Activated naive CD4-positive, alpha-beta T cell treated with anti-CD3 and anti-CD28 coated beads, Interleukin-2, amount 10 ng/mL, durations not matched to agents 7 days and 5 days (primary cell): Measurements from ENCODE around the gene ANKRD16.
A peak's percentile ranks its signal among the peaks of the same experiment; 100 is the strongest.
"Not testable (repeated sequence)": the region's sequence is repeated elsewhere in the genome, so short reads cannot be mapped to it uniquely, and the experiment has no call there.

Source experiments
- CTCF ChIA-PET: fragments of 350-600 bp; sonication (Branson Sonifier 250); formaldehyde crosslinking; loops from one replicate; lab custom pipeline; 2021; ENCODE audit warnings: antibody characterized with exemption; lab: Charles Lee
- DNase-seq: peaks from one replicate; pipeline ENCODE4 v3.0.0-alpha.2; 2020
- H3K27ac Mint-ChIP-seq: one replicate; pipeline ENCODE4 v1.8.0; 2021; ENCODE audit warnings: mild to moderate bottlenecking, moderate library complexity, mixed read lengths
- H3K27me3 Mint-ChIP-seq: one replicate; pipeline ENCODE4 v1.8.0; 2021; ENCODE audit warnings: mild to moderate bottlenecking, mixed read lengths
- H3K36me3 Mint-ChIP-seq: one replicate; pipeline ENCODE4 v1.8.0; 2021; ENCODE audit warnings: mixed read lengths
- H3K4me1 Mint-ChIP-seq: one replicate; pipeline ENCODE4 v1.8.0; 2021; ENCODE audit warnings: mixed read lengths
- H3K4me3 Mint-ChIP-seq: one replicate; pipeline ENCODE4 v1.8.0; 2021; ENCODE audit warnings: mild to moderate bottlenecking, moderate library complexity, mixed read lengths
- H3K9me3 Mint-ChIP-seq: one replicate; pipeline ENCODE4 v1.8.0; 2021; ENCODE audit warnings: mixed read lengths

The ANKRD16 gene

DNA sequence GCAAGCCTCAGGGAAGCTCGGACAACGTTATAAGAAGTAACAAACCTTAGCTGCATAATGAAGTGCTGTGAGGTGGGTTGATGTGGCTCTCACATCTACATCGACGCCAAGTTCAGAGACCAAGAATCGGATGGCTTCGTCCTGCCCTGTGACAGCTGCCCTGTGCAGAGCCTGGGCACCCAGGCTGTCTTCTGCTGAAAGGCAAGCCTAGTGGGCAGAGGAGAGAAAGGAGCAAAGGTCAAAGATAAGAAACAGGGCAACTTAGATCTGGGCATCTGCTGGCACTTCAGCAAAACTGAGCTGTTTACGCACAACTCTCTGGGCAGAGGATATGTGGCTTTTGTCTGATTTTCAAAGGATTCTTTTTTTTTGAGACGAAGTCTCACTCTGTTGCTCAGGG is 6.7 kb downstream of the ANKRD16 start:
- peaks cover 8% of the 10 kb centered on the region for H3K4me1 Mint-ChIP-seq
- H3K27ac Mint-ChIP-seq: no peak overlapping the region
- H3K9me3 Mint-ChIP-seq: no peaks in the 10 kb centered on the region
- H3K36me3 Mint-ChIP-seq: peaks cover 38% of the 10 kb centered on the region
- no peak for DNase-seq
- CTCF ChIA-PET: interaction anchor here (0.6 kb wide), 1 partner anchor 9 kb away, joined by 3 read pairs; no protein-coding TSS in a partner anchor
- no peak overlapping the region for H3K4me3 Mint-ChIP-seq
- no peaks in the 10 kb centered on the region for H3K27me3 Mint-ChIP-seq

DNA sequence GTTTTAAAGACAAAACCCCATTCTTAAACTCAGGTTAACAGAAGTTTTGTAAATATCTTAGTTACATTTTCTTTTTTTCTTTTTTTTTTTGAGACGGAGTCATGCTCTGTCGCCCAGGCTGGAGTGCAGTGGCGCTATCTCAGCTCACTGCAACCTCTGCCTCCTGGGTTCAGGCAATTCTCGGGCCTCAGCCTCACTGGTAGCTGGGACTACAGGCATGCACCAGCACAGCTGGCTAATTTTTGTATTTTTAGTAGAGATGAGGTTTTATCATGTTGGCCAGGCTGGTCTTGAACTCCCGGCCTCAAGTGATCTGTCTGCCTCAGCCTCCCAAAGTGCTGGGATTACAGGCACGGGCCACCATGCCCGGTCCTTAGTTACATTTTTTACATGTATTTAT is 12.7 kb downstream of the ANKRD16 start:
- H3K4me1 Mint-ChIP-seq, H3K27ac Mint-ChIP-seq, H3K9me3 Mint-ChIP-seq, H3K4me3 Mint-ChIP-seq, DNase-seq, H3K27me3 Mint-ChIP-seq: not testable (repeated sequence)
- CTCF ChIA-PET: interaction anchor here (2.1 kb wide), 1 partner anchor 11 kb away, joined by 5 read pairs; no protein-coding TSS in a partner anchor
- H3K36me3 Mint-ChIP-seq: peaks cover 17% of the 10 kb centered on the region

DNA sequence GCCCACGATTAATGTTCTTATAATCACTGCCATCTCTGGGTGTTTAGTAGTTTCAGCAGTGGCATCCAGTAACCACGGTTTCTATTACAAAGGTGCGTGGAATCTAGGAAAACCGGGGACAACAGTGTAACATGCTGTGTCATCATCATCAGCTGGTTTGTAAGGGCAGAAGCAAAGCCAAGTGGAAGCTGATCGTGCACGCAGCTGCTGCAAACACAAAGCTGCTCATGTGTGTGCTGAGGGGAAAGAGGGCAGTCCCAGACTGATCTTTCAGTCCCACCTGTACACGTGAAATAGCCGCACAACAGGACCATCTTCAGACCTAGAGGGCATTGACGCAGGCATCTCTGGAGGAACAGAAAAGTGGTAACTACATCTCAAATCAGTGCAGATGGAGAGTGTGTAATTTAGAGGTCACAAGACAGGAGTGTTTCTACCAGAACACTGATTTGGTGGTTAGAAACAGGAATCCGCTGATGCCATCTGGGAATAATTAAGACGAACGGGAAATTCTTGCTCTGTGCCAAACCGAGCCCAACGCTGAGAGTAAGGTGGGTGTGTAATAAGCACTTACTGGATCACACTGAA is 13.4 kb downstream of the ANKRD16 start:
- H3K27ac Mint-ChIP-seq: no peak overlapping the region

DNA sequence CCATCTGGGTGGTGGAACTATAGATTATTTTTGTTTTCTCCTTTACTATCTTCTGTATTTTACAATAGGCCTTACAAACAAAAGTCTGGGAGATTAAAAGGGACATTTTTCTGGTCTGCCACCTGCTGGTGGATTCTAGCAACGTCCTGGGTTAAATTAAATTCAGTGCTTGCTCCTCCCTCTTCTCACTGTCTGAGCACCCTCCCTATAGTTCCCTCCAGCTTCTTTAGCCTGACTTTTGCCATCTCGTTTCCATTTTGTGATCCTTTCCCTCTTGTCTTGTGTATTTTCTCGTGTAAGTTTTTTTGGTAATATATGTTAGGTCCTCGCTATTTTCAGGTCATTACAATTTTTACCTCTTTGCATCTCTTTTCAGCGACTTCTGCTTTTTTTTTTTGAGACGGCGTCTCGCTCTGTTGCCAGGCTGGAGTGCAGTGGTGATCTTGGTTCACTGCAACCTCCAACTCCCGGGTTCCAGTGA is 16.1 kb downstream of the ANKRD16 start:
- Mint-ChIP-seq H3K36me3 (peaks cover 8% of the 10 kb centered on the region), H3K4me3 (peak overlapping the region; percentile 32), H3K27ac (no peak overlapping the region), H3K9me3 (peaks cover 2% of the 10 kb centered on the region), H3K27me3 (no peaks in the 10 kb centered on the region), H3K4me1 (peaks cover 3% of the 10 kb centered on the region)
- CTCF ChIA-PET: interaction anchor here (0.7 to 2.3 kb wide), 9 partner anchors 10 to 1024 kb away, joined by 3 to 12 read pairs (median 4); no protein-coding TSS in a partner anchor
- peak; percentile 76 for DNase-seq

More for the DNA sequence above, 13.4 kb downstream of the ANKRD16 start:
- Mint-ChIP-seq H3K4me1 (peaks cover 3% of the 10 kb centered on the region), H3K9me3 (no peaks in the 10 kb centered on the region), H3K4me3 (no peak overlapping the region), H3K27me3 (no peaks in the 10 kb centered on the region), H3K36me3 (peaks cover 15% of the 10 kb centered on the region)
- CTCF ChIA-PET: interaction anchor here (2.1 kb wide), 1 partner anchor 11 kb away, joined by 5 read pairs; no protein-coding TSS in a partner anchor
- no peak for DNase-seq

DNA sequence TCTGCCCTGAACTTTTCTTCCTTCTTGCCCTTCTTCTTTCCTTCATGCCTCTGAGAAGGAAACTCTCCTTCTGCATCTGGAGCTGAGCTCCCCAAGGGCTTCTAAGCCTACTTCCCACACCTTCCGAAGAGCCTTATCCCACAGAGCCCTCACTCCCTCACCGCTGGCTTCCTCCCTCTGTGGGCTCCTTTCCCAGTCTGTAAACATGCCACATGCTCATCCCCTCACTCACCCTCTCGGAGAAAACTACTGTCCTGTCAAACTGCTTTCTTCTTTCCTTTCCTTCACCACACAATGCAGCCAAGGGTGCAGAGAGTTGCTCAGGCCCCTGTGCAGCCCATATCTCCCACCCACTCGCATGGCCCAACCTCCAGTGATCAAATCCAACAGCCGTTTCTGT is 18.1 kb downstream of the ANKRD16 start:
- H3K36me3 Mint-ChIP-seq: no peaks in the 10 kb centered on the region
- peaks cover 4% of the 10 kb centered on the region for H3K27me3 Mint-ChIP-seq
- peaks cover 5% of the 10 kb centered on the region for H3K9me3 Mint-ChIP-seq
- no peak overlapping the region for H3K4me3 Mint-ChIP-seq
- no peak overlapping the region for H3K27ac Mint-ChIP-seq
- DNase-seq: no peak
- H3K4me1 Mint-ChIP-seq: peaks cover 6% of the 10 kb centered on the region
- CTCF ChIA-PET: interaction anchor here (0.7 kb wide), 1 partner anchor 1021 kb away, joined by 4 read pairs; no protein-coding TSS in a partner anchor

DNA sequence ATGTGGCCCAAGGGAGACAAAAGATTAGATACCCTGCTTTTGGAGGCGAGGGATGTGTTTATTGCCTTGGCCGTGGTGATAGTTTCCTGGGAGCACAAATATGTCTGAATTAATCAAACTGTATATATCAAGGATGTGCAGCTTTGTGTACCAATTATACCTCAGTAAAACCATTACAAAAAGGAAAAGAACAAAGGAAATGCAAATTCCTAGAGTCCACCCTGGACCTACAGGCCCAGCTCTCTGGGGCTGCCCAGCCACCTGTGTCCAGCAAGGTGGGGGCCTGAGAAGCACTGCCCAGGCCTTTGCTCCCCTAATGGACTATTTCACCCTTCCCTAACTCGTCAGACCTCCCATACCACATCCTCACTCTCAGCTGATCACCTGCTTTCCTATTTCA is 20.5 kb downstream of the ANKRD16 start:
- no peak for DNase-seq
- H3K4me1 Mint-ChIP-seq: peaks cover 10% of the 10 kb centered on the region
- H3K27me3 Mint-ChIP-seq: peaks cover 4% of the 10 kb centered on the region
- no peak overlapping the region for H3K4me3 Mint-ChIP-seq
- H3K27ac Mint-ChIP-seq: no peak overlapping the region
- H3K36me3 Mint-ChIP-seq: no peaks in the 10 kb centered on the region
- CTCF ChIA-PET: no interaction called here
- peaks cover 5% of the 10 kb centered on the region for H3K9me3 Mint-ChIP-seq

DNA sequence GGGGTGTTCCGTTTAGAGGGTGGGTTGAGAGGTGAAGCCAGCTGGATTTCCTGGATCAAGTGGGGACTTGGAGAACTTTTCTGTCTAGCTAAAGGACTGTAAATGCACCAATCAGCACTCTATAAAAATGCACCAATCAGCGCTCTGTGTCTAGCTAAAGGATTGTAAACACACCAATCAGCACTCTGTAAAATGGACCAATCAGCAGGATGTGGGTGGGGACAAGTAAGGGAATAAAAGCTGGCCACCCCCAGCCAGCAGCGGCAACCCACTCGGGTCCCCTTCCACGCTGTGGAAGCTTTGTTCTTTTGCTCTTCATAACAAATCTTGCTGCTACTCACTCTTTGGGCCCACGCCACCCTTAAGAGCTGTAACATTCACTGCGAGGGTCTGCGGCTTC is 21.3 kb downstream of the ANKRD16 start:
- H3K9me3 Mint-ChIP-seq, H3K4me3 Mint-ChIP-seq, H3K36me3 Mint-ChIP-seq, H3K27ac Mint-ChIP-seq, H3K27me3 Mint-ChIP-seq, DNase-seq, H3K4me1 Mint-ChIP-seq, CTCF ChIA-PET: not testable (repeated sequence)

DNA sequence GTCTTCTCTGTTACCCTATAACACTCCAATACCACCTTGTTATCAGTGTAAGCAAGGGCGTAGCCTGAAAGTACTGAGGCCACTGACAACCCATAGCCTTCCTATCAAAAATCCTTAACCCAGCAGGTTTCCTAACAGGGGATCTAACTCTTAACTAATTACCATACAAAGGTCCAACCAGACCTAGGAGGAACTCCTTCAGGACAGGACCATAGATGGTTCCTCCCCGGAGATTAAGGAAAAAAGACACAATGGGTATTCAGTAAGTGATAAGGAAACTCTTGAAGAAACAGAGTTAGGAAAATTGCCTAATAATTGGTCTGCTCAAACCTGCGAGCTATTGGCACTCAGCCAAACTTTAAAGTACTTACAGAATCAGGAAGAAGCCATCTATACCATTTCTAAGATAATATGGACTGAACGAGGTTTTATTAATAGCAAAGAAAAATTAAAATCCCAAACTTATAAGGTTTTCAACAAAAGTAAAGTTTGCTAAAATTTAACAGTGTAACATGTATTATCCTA is 22.5 kb downstream of the ANKRD16 start:
- CTCF ChIA-PET, DNase-seq, H3K36me3 Mint-ChIP-seq, H3K27ac Mint-ChIP-seq, H3K4me3 Mint-ChIP-seq, H3K4me1 Mint-ChIP-seq, H3K27me3 Mint-ChIP-seq, H3K9me3 Mint-ChIP-seq: not testable (repeated sequence)

DNA sequence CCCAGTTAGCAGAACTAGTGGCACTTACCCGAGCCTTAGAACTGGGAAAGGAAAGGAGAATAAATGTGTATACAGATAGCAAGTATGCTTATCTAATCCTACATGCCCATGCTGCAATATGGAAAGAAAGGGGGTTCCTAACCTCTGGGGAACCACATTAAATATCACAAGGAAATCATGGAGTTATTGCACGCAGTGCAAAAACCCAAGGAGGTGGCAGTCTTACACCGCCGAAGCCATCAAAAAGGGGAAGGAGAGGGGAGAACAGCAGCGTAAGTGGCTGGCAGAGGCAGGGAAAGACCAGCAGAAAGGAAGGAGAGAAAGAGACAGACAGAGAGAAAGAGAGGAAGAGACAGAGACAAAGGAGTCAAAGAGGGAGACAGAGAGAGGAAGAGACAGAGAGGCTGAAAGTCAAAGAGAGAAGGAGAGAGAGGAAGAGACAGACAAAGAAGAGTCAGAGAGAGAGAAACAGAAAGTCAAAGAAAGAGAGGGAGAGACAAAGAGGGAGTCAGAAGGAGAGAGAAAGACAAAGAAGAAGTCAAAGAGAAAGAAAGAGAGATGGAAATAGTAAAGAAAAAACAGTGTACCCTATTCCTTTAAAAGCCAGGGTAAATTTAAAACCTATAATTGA is 23.1 kb downstream of the ANKRD16 start:
- H3K4me3 Mint-ChIP-seq, DNase-seq, H3K27me3 Mint-ChIP-seq, H3K27ac Mint-ChIP-seq, H3K4me1 Mint-ChIP-seq, H3K36me3 Mint-ChIP-seq, H3K9me3 Mint-ChIP-seq, CTCF ChIA-PET: not testable (repeated sequence)

DNA sequence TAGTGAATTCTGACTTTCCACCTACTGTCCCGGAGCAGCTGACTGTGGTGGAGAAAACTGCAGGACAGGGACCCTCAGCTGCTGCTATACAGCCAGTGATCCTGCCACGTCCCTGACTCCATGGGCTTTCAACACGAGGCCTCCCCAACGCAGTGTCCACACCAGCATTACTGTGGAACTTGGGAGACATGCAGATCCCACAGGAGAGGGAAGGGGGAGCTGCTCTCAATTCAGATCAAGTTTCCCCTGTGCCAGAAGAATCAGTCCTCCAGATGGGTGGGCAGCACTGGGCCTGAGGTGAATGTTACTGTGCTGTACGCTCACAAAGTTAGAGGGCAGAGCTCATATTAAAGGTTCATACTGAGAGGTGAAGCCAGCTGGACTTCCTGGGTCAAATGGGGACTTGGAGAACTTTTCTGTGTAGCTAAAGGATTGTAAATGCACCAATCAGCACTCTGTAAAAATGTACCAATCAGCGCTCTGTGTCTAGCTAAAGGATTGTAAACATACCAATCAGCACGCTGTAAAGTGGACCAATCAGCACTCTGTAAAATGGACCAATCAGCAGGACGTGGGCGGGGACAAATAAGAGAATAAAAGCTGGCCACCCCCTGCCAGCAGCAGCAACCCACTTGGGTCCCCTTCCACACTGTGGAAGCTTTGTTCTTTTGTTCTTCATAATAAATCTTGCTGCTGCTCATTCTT is 26.6 kb downstream of the ANKRD16 start:
- H3K4me1 Mint-ChIP-seq, H3K4me3 Mint-ChIP-seq, H3K27me3 Mint-ChIP-seq, CTCF ChIA-PET, H3K9me3 Mint-ChIP-seq, DNase-seq, H3K27ac Mint-ChIP-seq, H3K36me3 Mint-ChIP-seq: not testable (repeated sequence)

DNA sequence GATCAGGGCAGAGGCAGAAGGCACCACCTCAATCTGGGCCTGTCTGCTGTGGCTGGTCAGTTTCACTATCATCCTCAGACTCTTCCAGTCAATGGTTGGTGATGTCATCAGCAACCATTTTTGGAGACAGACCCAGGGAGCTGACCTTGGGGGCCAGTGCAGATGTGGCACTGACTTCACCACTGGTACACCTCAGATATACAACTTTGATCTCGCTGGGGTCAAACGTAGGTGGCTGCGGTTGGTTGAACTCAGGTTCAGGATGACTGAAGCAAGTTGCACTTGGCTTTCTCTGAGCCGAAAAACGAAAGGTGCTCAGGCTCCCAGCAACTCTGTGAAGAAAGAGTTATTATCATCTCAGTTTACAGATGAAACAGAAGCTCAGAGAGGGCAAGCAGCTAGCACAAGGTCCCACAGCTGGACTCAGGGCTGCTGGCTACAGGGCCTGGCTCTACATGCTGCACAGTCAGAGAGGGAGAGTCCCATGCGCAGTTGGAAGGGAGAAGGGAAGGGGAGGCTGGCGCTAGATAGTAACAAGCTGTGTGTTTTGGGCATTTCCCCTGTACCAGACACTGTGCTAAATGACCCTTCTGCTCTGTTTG is 27.2 kb downstream of the ANKRD16 start:
- Mint-ChIP-seq H3K36me3 (no peaks in the 10 kb centered on the region), H3K27ac (no peak overlapping the region), H3K4me1 (peaks cover 7% of the 10 kb centered on the region), H3K27me3 (peaks cover 4% of the 10 kb centered on the region), H3K9me3 (no peaks in the 10 kb centered on the region), H3K4me3 (no peak overlapping the region)
- no peak for DNase-seq
- CTCF ChIA-PET: no interaction called here

DNA sequence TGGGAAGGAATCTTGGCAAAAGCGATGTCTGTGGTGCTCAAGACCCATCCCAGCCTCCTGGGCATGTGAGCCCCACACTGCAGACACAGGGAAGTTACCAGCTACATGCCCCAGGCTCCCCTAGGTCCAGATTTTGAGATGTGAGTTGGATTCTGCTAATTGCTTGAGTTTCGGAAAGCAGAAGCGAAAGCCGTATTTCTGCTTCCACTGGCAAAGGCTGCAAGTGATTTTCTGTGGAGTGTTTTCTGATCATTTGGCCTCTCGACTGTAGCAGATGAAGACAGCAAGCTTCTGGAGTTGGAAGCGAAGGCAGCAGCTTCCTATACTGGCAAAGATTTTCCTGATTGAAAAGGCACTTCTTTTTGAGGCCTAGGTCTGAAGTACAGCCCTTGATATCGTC is 29.6 kb downstream of the ANKRD16 start:
- no peaks in the 10 kb centered on the region for H3K9me3 Mint-ChIP-seq
- CTCF ChIA-PET: no interaction called here
- peaks cover 8% of the 10 kb centered on the region for H3K27me3 Mint-ChIP-seq
- DNase-seq: no peak
- H3K4me3 Mint-ChIP-seq: no peak overlapping the region
- H3K4me1 Mint-ChIP-seq: no peaks in the 10 kb centered on the region
- H3K36me3 Mint-ChIP-seq: no peaks in the 10 kb centered on the region
- no peak overlapping the region for H3K27ac Mint-ChIP-seq

DNA sequence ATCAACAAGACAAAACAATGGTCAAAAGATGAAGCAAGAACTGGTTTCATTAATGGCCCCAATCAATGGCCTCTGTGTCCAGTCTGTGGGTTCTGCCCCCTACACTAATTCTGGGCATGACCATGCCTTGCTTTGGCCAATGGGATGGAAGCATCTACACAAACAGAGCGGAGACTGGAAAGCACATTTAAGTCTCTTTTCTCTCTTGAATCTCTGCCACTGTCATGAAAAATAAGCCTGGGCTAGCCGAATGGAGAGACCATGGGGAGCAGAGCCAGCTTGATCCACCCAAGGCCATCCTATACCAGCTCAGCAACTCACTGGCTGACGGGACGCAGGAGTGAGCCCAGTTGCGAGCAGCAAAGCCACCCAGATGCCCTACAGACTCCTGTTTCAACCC is 30.9 kb downstream of the ANKRD16 start:
- CTCF ChIA-PET: interaction anchor here (0.6 kb wide), 1 partner anchor 1874 kb away, joined by 3 read pairs; no protein-coding TSS in a partner anchor
- Mint-ChIP-seq H3K27me3 (peaks cover 11% of the 10 kb centered on the region), H3K4me3 (no peak overlapping the region), H3K27ac (no peak overlapping the region), H3K9me3 (no peaks in the 10 kb centered on the region), H3K4me1 (no peaks in the 10 kb centered on the region), H3K36me3 (no peaks in the 10 kb centered on the region)
- DNase-seq: no peak

DNA sequence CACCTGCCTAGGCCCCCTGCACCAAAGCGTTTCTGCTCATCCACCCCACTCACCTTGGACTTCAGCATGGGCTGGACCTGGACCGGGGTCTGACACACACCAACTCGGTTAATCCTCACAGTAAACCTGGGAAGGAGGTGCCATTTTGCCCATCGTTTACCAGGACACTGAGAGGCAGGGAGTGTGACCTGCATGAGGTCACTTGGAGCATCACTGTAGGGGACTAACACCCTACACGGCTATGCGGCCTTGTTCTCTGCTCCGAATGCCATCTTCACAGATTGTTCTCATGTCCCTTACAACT is 33.0 kb downstream of the ANKRD16 start:
- H3K4me3 Mint-ChIP-seq: no peak overlapping the region
- CTCF ChIA-PET: no interaction called here
- no peaks in the 10 kb centered on the region for H3K36me3 Mint-ChIP-seq
- no peaks in the 10 kb centered on the region for H3K9me3 Mint-ChIP-seq
- H3K4me1 Mint-ChIP-seq: no peaks in the 10 kb centered on the region
- no peak for DNase-seq
- H3K27ac Mint-ChIP-seq: no peak overlapping the region
- H3K27me3 Mint-ChIP-seq: peaks cover 15% of the 10 kb centered on the region
